Caki2 (cell line): Measurements from ENCODE around the gene APH1B. TPM values are rescaled to one million over a fixed set of nuclear protein-coding genes. Genes with fewer than 3 reads are reported as not detected.
A peak's percentile ranks its signal among the peaks of the same experiment; 100 is the strongest.

Experiments used
- DNase-seq: peaks from one replicate; pipeline ENCODE4 v3.0.0-alpha.2; 2015; ENCODE audit warnings: low read depth
- in situ Hi-C: cut with HindIII; loops from 2 replicates; pipeline ENCODE4 v1.10.0; 2016; ENCODE audit warnings: low sequenced_read_pairs, low pct_unique_long_range_greater_than_20kb, mixed read lengths
- total RNA-seq: library from RNA; depleted of rRNA; stranded (reverse); fragments of >200 nt; shearing (Covaris generic); gene quantifications from 2 replicates; pipeline ENCODE4 v1.2.3, GENCODE V29; 2014; ENCODE audit warnings: low replicate concordance

The APH1B gene
- total RNA-seq, 1 experiment from 2014 or later: 5.1 TPM

- in situ Hi-C loops: no loop called here
Observed at GRCh38 chr15:63288342-63288741, 10.9 kb downstream of the APH1B start.

DNA sequence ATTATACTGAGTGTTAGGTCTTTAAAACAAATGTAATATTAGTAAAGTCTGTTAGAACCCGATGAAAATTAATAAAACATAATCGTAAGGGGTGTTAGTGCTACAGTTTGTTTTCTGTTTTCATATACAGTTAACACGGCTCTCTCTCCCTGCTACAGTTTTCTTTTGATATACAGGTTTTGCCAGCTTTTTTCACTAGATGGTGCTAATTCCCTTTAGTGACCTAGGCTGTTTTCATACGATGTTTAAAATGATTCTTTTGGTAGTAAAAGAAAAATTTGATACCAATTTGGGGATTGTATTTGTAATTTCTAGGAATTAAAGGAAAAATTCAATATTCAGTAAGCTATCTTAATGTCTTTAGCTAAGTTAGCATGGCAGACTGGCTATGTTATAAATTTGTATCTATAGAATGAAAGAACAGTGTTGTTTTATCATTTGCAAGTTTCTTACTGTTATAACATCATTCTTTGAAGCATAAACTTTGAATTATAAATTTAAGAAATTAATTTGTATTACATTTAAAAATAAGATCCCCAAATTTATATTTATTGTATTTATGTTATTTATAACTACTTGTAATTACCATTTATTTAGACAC, 11.5 kb downstream of the APH1B start:
- DNase-seq: peak; percentile 49
- in situ Hi-C loops: no loop called here

More at GRCh38 chr15:63288342-63288741, 10.9 kb downstream of the APH1B start:
- no peak for DNase-seq

GRCh38 chr15:63291507-63291906, 14.1 kb downstream of the APH1B start:
- DNase-seq: peak; percentile 18
- in situ Hi-C loops: no loop called here

DNA sequence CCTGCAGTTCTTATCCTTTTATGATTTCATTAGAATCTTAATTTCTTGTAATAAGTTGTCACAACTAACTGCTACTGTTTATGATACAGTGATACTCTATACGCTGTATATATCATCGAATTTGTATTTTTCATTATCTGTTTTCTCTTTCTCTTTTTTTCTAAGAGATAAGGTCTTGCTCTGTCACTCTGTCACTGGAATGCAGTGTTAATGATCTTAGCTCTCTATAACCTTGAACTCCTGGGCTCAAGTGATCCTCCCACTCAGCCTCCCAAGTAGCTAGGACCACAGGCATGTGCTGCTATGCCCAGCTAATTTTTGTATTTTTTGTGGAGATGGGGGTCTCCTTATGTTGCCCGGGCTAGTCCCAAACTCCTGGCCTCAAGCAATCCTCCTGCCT, 14.8 kb downstream of the APH1B start:
- in situ Hi-C loops: no loop called here
- no peak for DNase-seq

DNA sequence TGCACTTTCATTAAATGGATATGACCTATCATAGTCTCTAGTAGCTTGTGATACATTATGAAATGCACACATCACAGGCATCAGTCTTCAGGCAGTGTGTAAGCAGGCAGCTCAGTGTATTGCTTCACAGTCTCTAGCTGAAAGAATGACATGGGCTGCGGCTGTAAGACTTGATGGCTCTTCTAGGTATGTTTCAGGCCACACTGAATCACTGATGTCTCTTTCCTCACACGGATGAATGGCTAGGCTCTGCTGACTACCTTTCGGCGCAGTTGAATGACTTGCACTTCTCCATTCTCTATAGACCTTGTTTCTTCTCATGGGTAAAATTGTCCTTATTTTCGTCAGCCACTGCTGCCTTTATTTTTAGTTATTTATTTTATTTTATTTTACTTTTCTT, 15.4 kb downstream of the APH1B start:
- in situ Hi-C loops: no loop called here
- peak; percentile 69 for DNase-seq

DNA sequence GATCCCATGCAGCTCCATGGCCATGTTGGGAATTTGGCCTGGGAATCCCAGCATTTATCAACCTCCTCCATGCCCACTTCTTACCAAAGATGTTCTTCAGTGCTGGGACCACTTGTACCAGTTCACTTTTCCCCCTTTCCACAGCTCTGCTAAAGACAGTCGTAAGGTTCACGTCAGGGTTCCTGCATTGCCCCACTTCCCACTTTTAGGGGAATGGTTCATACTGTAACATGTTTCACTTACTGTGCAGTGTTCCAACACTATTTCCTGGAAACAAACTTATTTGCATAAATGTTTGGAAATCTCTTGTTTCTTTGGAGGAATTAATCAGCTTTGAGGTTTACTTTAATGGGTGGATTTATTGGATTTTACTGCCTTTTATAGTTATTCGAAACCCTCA, 17.0 kb downstream of the APH1B start:
- in situ Hi-C loops: no loop called here
- no peak for DNase-seq

DNA sequence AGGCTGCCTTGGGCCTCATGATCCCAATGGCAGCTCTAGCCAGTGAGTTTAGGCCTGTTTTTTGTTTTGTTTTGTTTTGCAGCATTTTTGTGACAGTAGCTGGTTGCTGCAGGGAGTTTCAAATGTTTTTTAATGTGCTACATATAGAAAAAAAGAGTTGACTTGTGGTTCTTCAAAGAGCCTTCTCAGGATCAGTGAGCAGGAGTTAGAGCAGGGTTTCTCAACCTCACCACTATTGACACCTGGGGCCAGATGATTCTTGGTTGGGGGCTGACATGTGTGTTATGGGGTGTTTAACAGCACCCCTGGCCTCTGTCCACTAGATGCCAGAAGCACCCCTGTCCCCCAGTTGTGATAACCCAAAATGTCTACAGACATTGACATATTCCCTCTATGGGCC, 17.9 kb downstream of the APH1B start:
- in situ Hi-C loops: no loop called here
- no peak for DNase-seq

- DNase-seq: no peak
- in situ Hi-C loops: no loop called here
Observed at GRCh38 chr15:63296195-63296594, 18.8 kb downstream of the APH1B start.

GRCh38 chr15:63299943-63300575, 22.7 kb downstream of the APH1B start:
- in situ Hi-C loops: no loop called here

GRCh38 chr15:63301088-63301487, 23.7 kb downstream of the APH1B start:
- DNase-seq: no peak
- in situ Hi-C loops: no loop called here

More at GRCh38 chr15:63299943-63300575, 22.7 kb downstream of the APH1B start:
- no peak for DNase-seq

DNA sequence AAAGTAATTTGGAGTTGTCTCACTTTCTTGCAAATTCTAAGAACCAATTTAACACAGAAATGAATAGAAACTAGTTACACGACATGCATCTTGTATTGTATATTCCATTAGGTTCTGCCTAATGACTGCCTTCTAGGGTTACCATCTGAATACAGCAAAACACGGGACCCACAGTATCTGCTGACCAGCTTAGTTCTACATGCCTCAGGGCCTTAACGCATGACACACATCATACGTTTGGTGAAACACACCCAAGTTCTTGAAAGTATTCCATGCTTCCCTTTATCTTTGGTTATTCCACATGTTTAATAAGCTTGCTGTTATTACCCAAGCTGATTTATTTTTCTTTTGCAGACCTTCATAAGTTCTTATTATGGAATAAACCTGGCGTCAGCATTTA, 27.9 kb downstream of the APH1B start:
- no peak for DNase-seq
- in situ Hi-C loops: no loop called here

DNA sequence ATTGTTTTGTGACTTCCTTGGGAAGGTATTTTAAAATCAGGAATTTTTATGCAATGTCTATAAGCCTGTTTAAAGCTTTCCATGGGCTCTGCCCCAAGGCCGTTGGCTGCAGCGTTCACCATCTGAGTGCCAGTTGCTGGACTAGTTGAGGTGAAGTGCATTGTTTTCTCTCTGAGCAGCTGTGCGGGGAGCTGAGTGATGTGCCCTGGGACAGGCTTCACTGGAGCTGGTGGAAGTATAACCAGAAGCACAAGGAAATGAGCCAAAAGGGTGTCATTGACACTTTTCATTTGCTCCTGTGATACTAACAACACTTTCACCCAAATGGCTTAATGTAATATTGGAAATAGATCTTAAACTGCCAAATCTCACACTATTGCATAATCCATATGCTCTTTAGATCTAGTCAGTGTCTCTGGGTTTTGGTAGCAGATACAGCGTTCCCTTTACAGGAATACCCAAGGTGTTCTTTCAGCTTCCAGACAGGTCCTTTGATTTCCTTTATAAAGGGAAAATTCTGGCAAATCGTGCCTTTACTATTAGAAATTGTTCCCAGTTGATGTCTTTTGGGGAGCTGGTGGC, 29.2 kb downstream of the APH1B start:
- in situ Hi-C loops: no loop called here
- no peak for DNase-seq

- no peak for DNase-seq
- in situ Hi-C loops: no loop called here
Observed at GRCh38 chr15:63308491-63308890, 31.1 kb downstream of the APH1B start.

DNA sequence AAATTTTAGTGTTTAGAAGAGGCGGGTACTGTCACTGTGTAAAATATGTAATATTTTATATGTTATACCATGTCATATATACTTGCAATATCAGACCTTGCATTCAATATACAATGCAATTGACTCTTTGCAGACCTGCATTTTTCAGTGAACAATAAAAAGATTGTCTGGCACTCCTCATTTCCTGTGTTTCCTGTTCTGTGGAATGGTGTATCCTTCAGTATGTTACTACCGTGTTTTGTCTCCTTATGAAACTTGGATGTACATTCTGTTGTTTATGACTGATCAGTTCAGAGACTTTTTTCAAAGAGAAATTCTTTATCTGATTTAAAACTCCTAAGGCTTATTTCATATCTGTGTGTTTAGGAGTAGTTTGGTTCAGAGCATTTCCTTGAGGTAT, 31.5 kb downstream of the APH1B start:
- in situ Hi-C loops: no loop called here
- no peak for DNase-seq

DNA sequence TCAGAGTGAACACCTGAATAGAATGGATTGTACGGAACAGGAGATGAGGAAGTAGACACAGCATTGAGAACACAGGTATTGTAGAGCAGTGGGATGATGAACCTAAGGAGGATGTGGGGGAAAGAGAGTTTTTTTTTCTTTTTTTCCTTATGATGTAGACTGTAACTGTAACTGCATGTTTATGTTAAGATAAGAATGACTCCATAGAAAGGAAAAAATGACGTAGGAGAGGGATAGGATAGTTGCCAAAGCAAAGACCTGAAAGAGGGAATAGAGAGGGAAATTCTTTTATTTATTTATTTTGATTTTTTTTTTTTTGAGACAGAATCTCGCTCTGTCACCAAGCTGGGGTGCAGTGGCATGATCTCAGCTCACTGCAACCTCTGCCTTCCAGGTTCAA, 33.2 kb downstream of the APH1B start:
- in situ Hi-C loops: no loop called here
- no peak for DNase-seq

DNA sequence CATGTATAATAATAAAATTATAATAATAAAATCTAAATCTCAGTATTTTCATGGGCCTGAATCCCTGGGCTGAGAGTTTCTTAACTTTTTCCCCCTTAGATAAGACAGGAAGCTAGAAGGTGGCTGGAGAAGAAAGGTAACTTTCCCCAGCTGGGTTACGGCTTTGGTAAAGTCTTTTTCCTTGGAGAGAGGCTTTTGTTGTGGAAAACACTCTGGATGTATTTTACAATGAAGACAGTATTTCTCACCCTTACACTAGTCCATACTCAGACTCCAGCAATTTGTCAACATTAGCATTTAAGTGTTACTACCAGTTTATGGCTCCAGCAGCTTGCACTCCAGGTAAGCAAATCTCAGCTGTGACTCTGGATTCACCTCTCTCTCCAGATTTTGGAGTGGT, 34.9 kb downstream of the APH1B start:
- in situ Hi-C loops: no loop called here
- DNase-seq: no peak

DNA sequence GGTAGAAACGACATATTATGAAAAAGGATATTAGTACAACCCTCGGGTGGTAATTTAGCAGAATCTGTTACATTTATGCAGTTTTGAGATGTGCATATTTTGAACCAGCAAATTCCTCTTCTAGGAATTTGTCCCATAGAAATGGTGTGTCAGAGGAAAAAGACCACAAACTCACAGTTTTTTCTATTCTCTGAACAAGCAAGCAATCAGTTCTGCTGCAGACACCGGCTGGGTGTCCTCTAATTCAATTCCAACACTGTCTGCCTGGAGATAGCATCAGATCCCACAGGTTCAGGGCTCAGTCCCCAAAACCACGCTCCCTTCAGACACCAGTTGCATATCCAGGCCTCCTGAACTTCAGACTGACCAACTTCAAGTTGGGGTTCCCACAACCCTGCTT, 36.4 kb downstream of the APH1B start:
- in situ Hi-C loops: no loop called here
- no peak for DNase-seq

GRCh38 chr15:63314409-63314808, 37.0 kb downstream of the APH1B start:
- in situ Hi-C loops: no loop called here
- no peak for DNase-seq

DNA sequence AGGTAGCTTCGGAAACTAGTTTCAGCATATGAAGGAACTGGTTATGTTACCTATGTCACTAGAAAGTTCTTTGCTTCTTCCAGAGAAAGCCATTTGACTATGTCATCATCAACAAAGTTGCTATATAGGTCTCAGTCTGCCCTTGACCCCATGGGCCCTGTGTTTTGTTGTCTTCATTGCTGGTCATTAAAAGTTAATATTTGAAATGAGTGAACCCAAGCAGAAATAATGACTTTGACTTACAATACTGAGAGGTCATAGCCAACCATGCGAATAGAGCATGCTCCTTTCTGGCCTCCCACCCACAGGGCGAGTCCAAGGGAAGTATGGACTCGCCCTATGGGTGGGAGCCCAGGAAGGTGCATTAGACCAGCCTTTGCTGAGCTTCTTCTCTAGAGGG, 40.9 kb downstream of the APH1B start:
- in situ Hi-C loops: no loop called here
- DNase-seq: no peak

DNA sequence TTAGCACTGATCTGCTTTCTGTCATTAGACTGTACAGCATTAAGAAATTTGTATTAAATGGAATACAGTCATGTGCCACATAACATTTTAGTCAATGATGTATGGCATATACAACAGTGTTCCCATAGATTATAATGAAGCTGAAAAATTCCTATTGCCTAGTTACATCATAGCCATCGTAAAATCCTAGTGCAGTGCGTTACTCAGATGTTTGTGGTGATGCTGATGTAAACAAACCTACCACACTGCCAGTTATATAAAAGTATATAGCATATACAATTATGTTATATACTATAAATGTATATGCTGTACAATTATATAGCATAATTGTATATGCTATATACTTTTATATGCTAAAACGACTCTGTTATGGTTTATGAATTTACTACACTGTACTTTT, 41.7 kb downstream of the APH1B start:
- DNase-seq: no peak

More for the DNA sequence above, 41.7 kb downstream of the APH1B start:
- in situ Hi-C loops: no loop called here
